ENCODE measurements around the gene FMN1. TPM values are rescaled to one million over a fixed set of nuclear protein-coding genes. Genes with fewer than 3 reads are reported as not detected.

Gene FMN1
- total and polyA plus RNA-seq, 2 experiments from 2014 or later = 0.93 to 2.2 TPM

- Histone ChIP-seq H3K79me2 (ENCODE audit: insufficient read depth) (no peaks in the 10 kb centered on the region), H3K9me2 (ENCODE audit: insufficient read depth) (no peaks in the 10 kb centered on the region), H3K27ac (peak overlapping the region; percentile 91; the same call in 1 of the 2 replicates), H3K36me3 (ENCODE audit: low read depth) (no peaks in the 10 kb centered on the region), H3F3A (ENCODE audit: insufficient read depth) (peaks cover 59% of the 10 kb centered on the region), H3K4me1 (ENCODE audit: insufficient read depth) (peaks cover 71% of the 10 kb centered on the region), H3K9me3 (ENCODE audit: low read depth) (no peaks in the 10 kb centered on the region), H2AFZ (no peak overlapping the region), H3K4me2 (ENCODE audit: unreplicated experiment) (no peak overlapping the region), H3K27me3 (replicated peaks; ENCODE audit: insufficient read depth) (no peaks in the 10 kb centered on the region), H3K9ac (no peak overlapping the region), H3K4me3 (no peak overlapping the region), H4K20me1 (ENCODE audit: insufficient read depth) (no peaks in the 10 kb centered on the region)
- TF ChIP-seq EZH2phosphoT487 (IDR thresholded peaks at IDR 0.05; ENCODE audit: insufficient read depth, low read depth) = no peak
- DNase-seq = no peak
- WGBS, 2 experiments (ENCODE audit: low coverage in 1 of 2, low lambda C conversion rate in 2 of 2, missing lambda C conversion rate in 2 of 2) = 94 to 95% methylated on average over 3 of the region's 3 CpGs
- in situ Hi-C loops (cut with MboI) = no loop called here
Measured at GRCh38 chr15:32853592-32853991, 340.9 kb downstream of the FMN1 start.

GRCh38 chr15:32852771-32853170 lies 341.7 kb downstream of the FMN1 start:
- H3K9ac ChIP-seq = peak overlapping the region; percentile 19; the same call in 1 of the 2 replicates
- H3K4me2 ChIP-seq (ENCODE audit: unreplicated experiment) = no peak overlapping the region
- H2AFZ ChIP-seq = no peak overlapping the region
- peaks cover 59% of the 10 kb centered on the region for H3F3A ChIP-seq (ENCODE audit: insufficient read depth)
- H3K4me3 ChIP-seq = no peak overlapping the region
- DNase-seq = no peak
- in situ Hi-C loops (cut with MboI) = no loop called here
- H4K20me1 ChIP-seq (ENCODE audit: insufficient read depth) = no peaks in the 10 kb centered on the region
- peaks cover 63% of the 10 kb centered on the region for H3K4me1 ChIP-seq (ENCODE audit: insufficient read depth)
- H3K9me2 ChIP-seq (ENCODE audit: insufficient read depth) = no peaks in the 10 kb centered on the region
- H3K9me3 ChIP-seq (ENCODE audit: low read depth) = no peaks in the 10 kb centered on the region
- H3K36me3 ChIP-seq (ENCODE audit: low read depth) = no peaks in the 10 kb centered on the region
- peak overlapping the region; percentile 91 for H3K27ac ChIP-seq
- no peaks in the 10 kb centered on the region for H3K79me2 ChIP-seq (ENCODE audit: insufficient read depth)
- H3K27me3 ChIP-seq (replicated peaks; ENCODE audit: insufficient read depth) = no peaks in the 10 kb centered on the region
- no peak for TF ChIP-seq EZH2 (IDR thresholded peaks at IDR 0.05; ENCODE audit: insufficient read depth, poor library complexity, severe bottlenecking)
- no peak for TF ChIP-seq EZH2phosphoT487 (IDR thresholded peaks at IDR 0.05; ENCODE audit: insufficient read depth, low read depth)
- 48% methylated on average over 3 of the region's 3 CpGs for WGBS, 2 experiments (ENCODE audit: low coverage in 1 of 2, low lambda C conversion rate in 2 of 2, missing lambda C conversion rate in 2 of 2)

GRCh38 chr15:32852017-32852416 lies 342.5 kb downstream of the FMN1 start:
- 79 to 82% methylated on average over 4 of the region's 4 CpGs for WGBS, 2 experiments (ENCODE audit: low coverage in 1 of 2, low lambda C conversion rate in 2 of 2, missing lambda C conversion rate in 2 of 2)
- Histone ChIP-seq H3K36me3 (ENCODE audit: low read depth) (no peaks in the 10 kb centered on the region), H3K9me2 (ENCODE audit: insufficient read depth) (no peaks in the 10 kb centered on the region), H3K79me2 (ENCODE audit: insufficient read depth) (no peaks in the 10 kb centered on the region), H3K9me3 (ENCODE audit: low read depth) (no peaks in the 10 kb centered on the region), H3K27ac (peak overlapping the region; percentile 91), H3F3A (ENCODE audit: insufficient read depth) (peaks cover 58% of the 10 kb centered on the region), H4K20me1 (ENCODE audit: insufficient read depth) (no peaks in the 10 kb centered on the region), H2AFZ (no peak overlapping the region), H3K4me1 (ENCODE audit: insufficient read depth) (peaks cover 56% of the 10 kb centered on the region), H3K27me3 (replicated peaks; ENCODE audit: insufficient read depth) (no peaks in the 10 kb centered on the region), H3K4me2 (ENCODE audit: unreplicated experiment) (peak overlapping the region; percentile 2), H3K9ac (peak overlapping the region; percentile 19; the same call in 1 of the 2 replicates), H3K4me3 (no peak overlapping the region)
- TF ChIP-seq EZH2phosphoT487 (IDR thresholded peaks at IDR 0.05; ENCODE audit: insufficient read depth, low read depth) (no peak), EZH2 (IDR thresholded peaks at IDR 0.05; ENCODE audit: insufficient read depth, poor library complexity, severe bottlenecking) (no peak)
- DNase-seq = no peak
- in situ Hi-C loops (cut with MboI) = no loop called here

GRCh38 chr15:32851572-32851971 lies 342.9 kb downstream of the FMN1 start:
- peaks cover 51% of the 10 kb centered on the region for H3K4me1 ChIP-seq (ENCODE audit: insufficient read depth)
- H3K27me3 ChIP-seq (replicated peaks; ENCODE audit: insufficient read depth) = no peaks in the 10 kb centered on the region
- H3K9me3 ChIP-seq (ENCODE audit: low read depth) = no peaks in the 10 kb centered on the region
- DNase-seq = peak; percentile 89
- H2AFZ ChIP-seq = no peak overlapping the region
- peak overlapping the region; percentile 44 for H3K9ac ChIP-seq
- H3K79me2 ChIP-seq (ENCODE audit: insufficient read depth) = no peaks in the 10 kb centered on the region
- H3K9me2 ChIP-seq (ENCODE audit: insufficient read depth) = no peaks in the 10 kb centered on the region
- no peak overlapping the region for H3K4me3 ChIP-seq
- TF ChIP-seq EZH2phosphoT487 (IDR thresholded peaks at IDR 0.05; ENCODE audit: insufficient read depth, low read depth) (no peak), EZH2 (IDR thresholded peaks at IDR 0.05; ENCODE audit: insufficient read depth, poor library complexity, severe bottlenecking) (no peak)
- peak overlapping the region; percentile 8 for H3K4me2 ChIP-seq (ENCODE audit: unreplicated experiment)
- peaks cover 54% of the 10 kb centered on the region for H3F3A ChIP-seq (ENCODE audit: insufficient read depth)
- H4K20me1 ChIP-seq (ENCODE audit: insufficient read depth) = no peaks in the 10 kb centered on the region
- WGBS, 2 experiments (ENCODE audit: low coverage in 1 of 2, low lambda C conversion rate in 2 of 2, missing lambda C conversion rate in 2 of 2) = 18 to 20% methylated on average over 5 of the region's 5 CpGs
- H3K36me3 ChIP-seq (ENCODE audit: low read depth) = no peaks in the 10 kb centered on the region
- H3K27ac ChIP-seq = peak overlapping the region; percentile 91
- in situ Hi-C loops (cut with MboI) = no loop called here
